ENCODE data around the gene PLEKHB1.

The PLEKHB1 gene

GRCh38 chr11:73693899-73694525, 47.6 kb downstream of the PLEKHB1 start:
- DNase-seq = no peak

GRCh38 chr11:73705053-73705452, 58.7 kb downstream of the PLEKHB1 start:
- no peak for DNase-seq

GRCh38 chr11:73710964-73711363, 64.6 kb downstream of the PLEKHB1 start:
- DNase-seq = no peak
